Measurements from ENCODE around the gene EFCAB6.

- TF ChIP-seq CTCF (conservative IDR thresholded peaks at IDR 0.05; ENCODE audit: low read length) (no peak), EZH2phosphoT487 (IDR thresholded peaks at IDR 0.05; ENCODE audit: borderline replicate concordance, low read depth, low read length) (no peak)
These were observed 243.0 kb downstream of the EFCAB6 start for GRCh38 chr22:43569111-43569510.
